ENCODE measurements around the gene IQCM. TPM values are rescaled to one million over a fixed set of nuclear protein-coding genes. Genes with fewer than 3 reads are reported as not detected.
"Not testable (repeated sequence)": the region's sequence is repeated elsewhere in the genome, so short reads cannot be mapped to it uniquely, and the experiment has no call there.

Gene IQCM
- total RNA-seq, 3 donors from 2014 or later = not detected

DNA sequence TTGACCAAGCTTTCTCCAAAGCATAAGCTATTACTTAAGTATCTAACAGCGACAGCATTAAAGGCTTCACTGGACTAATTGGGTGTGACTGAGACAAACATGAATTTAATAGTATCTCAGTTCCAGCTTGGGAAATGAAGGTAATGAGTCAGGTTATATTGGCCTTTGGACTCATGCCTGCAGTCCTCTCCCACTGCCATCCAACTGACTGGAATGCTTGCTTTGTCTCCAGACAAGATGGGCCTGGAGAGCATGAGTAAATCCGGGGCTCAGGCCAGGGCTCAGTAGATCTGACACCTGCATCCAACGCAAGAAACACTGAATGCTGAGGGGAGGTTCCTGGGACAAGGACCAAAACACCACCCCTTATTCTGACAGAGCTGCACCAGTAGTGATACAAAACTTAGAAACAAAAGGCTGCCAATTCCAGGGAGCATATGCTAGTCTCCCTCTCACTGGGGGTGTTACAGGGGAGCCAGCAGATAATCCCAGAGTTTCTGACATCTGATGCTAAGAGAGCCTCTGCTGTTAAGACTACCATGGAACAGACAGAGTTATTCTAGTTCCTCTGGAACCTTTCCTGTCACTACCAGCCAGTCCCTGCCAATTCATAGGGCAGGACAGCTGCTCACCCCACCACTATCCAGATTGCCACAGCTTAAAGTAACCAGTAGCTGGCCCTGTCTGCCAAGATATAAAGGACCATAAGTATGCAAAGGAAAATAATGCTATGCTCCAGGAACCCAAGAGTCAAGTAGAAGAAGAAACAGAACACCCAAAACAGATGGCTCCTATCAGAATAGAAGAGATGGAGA is 293.8 kb downstream of the IQCM start:
- intact Hi-C loops (cut with DNase I; ENCODE audit: low total_unique reads) = no loop called here
- TF ChIP-seq, protein P1, sequence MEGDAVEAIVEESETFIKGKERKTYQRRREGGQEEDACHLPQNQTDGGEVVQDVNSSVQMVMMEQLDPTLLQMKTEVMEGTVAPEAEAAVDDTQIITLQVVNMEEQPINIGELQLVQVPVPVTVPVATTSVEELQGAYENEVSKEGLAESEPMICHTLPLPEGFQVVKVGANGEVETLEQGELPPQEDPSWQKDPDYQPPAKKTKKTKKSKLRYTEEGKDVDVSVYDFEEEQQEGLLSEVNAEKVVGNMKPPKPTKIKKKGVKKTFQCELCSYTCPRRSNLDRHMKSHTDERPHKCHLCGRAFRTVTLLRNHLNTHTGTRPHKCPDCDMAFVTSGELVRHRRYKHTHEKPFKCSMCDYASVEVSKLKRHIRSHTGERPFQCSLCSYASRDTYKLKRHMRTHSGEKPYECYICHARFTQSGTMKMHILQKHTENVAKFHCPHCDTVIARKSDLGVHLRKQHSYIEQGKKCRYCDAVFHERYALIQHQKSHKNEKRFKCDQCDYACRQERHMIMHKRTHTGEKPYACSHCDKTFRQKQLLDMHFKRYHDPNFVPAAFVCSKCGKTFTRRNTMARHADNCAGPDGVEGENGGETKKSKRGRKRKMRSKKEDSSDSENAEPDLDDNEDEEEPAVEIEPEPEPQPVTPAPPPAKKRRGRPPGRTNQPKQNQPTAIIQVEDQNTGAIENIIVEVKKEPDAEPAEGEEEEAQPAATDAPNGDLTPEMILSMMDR (IDR thresholded peaks at IDR 0.05) = no peak
- no peak for TF ChIP-seq POLR2AphosphoS5 (IDR thresholded peaks at IDR 0.05)
- no peak for TF ChIP-seq POLR2A (IDR thresholded peaks at IDR 0.05)
- no peaks in the 10 kb centered on the region for H3K27me3 ChIP-seq
- no peaks in the 10 kb centered on the region for H3K4me1 ChIP-seq
- H3K4me3 ChIP-seq = no peak overlapping the region
- no peaks in the 10 kb centered on the region for H3K9me3 ChIP-seq
- no peak overlapping the region for H3K27ac ChIP-seq
- no peaks in the 10 kb centered on the region for H3K36me3 ChIP-seq
- DNase-seq (ENCODE audit: low spot score in 2 of 2) = no peak

DNA sequence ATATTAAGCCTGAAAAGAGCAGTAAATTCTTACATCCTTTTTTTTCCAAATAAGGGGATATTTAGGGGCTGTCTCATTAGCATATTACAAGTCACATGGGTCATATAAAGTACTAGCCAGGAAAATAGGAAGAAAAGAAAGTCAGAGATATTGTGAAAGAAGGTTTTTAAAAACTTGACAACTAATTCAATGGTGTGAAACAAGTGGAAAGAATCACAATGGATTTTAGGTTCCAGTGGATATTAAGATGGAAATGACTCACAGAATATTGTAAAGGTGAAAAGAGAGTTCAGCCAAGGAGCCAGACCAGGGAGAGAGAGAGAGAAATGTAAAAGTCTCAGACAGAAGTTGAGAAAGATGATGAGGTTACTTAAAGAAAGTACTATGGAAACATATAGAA is 297.2 kb downstream of the IQCM start:
- Histone ChIP-seq H3K9me3 (no peaks in the 10 kb centered on the region), H3K27me3 (no peaks in the 10 kb centered on the region), H3K27ac (no peak overlapping the region), H3K4me1 (no peaks in the 10 kb centered on the region), H3K4me3 (no peak overlapping the region), H3K36me3 (no peaks in the 10 kb centered on the region)
- no peak for DNase-seq (ENCODE audit: low spot score in 2 of 2)
- intact Hi-C loops (cut with DNase I; ENCODE audit: low total_unique reads) = no loop called here
- TF ChIP-seq POLR2AphosphoS5 (IDR thresholded peaks at IDR 0.05) (no peak), POLR2A (IDR thresholded peaks at IDR 0.05) (no peak)
- TF ChIP-seq, protein P1 (IDR thresholded peaks at IDR 0.05) = no peak

DNA sequence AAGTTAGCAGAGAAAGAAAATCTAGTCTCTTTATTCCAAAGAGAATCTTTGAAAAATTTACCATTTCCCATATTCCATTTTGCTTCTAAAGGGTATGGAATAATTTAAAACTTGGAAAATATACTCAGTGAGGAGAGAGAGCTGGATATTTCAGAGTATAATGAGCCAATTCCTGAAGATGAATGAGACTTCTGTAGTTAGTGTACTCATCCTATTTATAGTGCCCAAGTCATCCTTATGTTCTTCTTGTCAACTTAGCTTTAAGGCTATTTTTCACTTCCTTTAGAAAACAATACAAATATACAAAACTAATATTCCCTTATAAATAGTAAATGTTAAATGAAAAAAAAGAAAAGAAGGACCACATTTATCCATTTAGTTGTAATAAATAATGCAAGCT is 302.6 kb downstream of the IQCM start:
- no peaks in the 10 kb centered on the region for H3K27me3 ChIP-seq
- TF ChIP-seq POLR2AphosphoS5 (IDR thresholded peaks at IDR 0.05) (no peak), POLR2A (IDR thresholded peaks at IDR 0.05) (no peak)
- TF ChIP-seq, protein P1 (IDR thresholded peaks at IDR 0.05) = no peak
- no peaks in the 10 kb centered on the region for H3K4me1 ChIP-seq
- intact Hi-C loops (cut with DNase I; ENCODE audit: low total_unique reads) = no loop called here
- peaks cover 2 to 4% of the 10 kb centered on the region in 2 donors for H3K9me3 ChIP-seq
- H3K36me3 ChIP-seq = no peaks in the 10 kb centered on the region
- H3K27ac ChIP-seq = no peak overlapping the region
- no peak for DNase-seq (ENCODE audit: low spot score in 2 of 2)
- H3K4me3 ChIP-seq = no peak overlapping the region

DNA sequence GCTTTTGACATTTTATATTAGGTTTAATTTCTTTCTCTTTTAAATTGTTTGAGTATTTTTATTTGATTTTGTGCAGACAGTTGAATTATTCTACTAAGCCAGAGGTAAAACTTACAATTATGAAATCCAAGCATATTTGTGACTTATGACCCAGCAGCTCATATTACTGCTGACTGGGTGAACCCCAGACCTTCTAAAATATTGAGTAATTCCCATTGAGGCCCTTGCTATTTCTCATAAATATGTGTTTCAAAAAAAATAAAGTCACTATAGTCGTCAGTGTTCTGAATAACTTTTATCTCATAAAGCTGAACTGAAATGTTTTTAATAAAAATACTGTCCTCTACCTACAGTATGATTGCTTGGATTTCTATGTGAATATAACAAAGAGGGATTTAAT is 303.1 kb downstream of the IQCM start:
- DNase-seq (ENCODE audit: low spot score in 2 of 2) = no peak
- Histone ChIP-seq H3K4me1 (no peaks in the 10 kb centered on the region), H3K27ac (no peak overlapping the region), H3K27me3 (no peaks in the 10 kb centered on the region), H3K9me3 (peaks cover 8 to 10% of the 10 kb centered on the region in 2 donors), H3K4me3 (no peak overlapping the region), H3K36me3 (no peaks in the 10 kb centered on the region)
- TF ChIP-seq POLR2AphosphoS5 (IDR thresholded peaks at IDR 0.05) = no peak
- TF ChIP-seq POLR2A (IDR thresholded peaks at IDR 0.05) = no peak
- TF ChIP-seq, protein P1 (IDR thresholded peaks at IDR 0.05) = no peak
- intact Hi-C loops (cut with DNase I; ENCODE audit: low total_unique reads) = no loop called here

DNA sequence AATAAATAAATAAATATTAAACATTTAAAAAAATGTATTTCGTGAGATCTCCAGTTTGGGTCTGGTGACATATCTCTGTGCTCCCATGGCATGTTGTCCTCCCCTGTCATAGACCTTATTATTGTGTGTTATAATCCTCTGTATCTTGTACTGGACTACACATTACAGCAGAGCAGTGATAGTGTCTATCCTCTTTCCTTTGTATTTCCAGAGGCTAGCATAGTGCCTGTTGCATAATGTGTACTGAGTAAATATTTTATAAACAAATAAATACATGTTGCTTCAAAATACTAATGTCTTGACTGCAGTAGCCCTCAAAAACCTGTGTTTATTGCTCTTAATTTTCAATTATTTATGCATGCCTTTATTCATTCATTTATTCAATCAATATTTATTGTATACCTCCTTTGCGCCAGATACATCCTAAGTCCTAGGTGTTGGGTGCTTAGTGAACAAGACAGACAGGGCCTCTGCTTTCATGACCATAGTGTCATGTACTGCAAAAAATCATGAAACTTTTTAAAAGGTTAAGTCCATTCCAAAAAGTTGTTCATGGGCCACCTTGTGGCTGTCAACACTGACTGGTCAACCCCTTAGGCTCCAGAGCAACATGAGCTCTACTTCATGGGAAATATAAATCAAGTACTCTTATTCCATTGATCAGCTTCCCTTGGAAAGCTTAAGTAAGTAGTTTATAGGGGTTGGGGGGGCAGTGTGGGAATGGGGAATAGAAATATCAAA is 303.9 kb downstream of the IQCM start:
- H3K4me1 ChIP-seq = no peaks in the 10 kb centered on the region
- H3K4me3 ChIP-seq = no peak overlapping the region
- H3K36me3 ChIP-seq = no peaks in the 10 kb centered on the region
- intact Hi-C loops (cut with DNase I; ENCODE audit: low total_unique reads) = no loop called here
- DNase-seq (ENCODE audit: low spot score in 2 of 2) = no peak
- no peaks in the 10 kb centered on the region for H3K27me3 ChIP-seq
- peaks cover 8 to 11% of the 10 kb centered on the region in 2 donors for H3K9me3 ChIP-seq
- H3K27ac ChIP-seq = no peak overlapping the region
- TF ChIP-seq POLR2AphosphoS5 (IDR thresholded peaks at IDR 0.05) = no peak
- TF ChIP-seq, protein P1 (IDR thresholded peaks at IDR 0.05) = no peak
- no peak for TF ChIP-seq POLR2A (IDR thresholded peaks at IDR 0.05)

DNA sequence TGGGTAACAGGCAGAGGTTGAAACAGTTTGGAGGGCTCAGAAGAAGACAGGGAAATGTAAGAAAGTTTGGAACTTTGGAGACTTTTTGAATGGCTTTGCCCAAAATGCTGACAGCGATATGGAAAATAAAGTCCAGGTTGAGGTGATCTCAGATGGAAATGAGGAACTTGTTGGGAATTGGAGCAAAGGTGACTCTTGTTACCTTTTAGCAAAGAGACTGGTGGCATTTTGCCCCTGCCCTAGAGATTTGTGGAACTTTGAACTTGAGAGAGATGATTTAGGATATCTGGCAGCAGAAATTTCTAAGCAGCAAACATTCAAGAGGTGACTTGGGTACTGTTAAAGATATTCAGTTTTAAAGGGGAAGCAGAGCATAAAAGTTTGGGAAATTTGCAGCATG is 308.3 kb downstream of the IQCM start:
- H3K27ac ChIP-seq; H3K4me3 ChIP-seq; H3K36me3 ChIP-seq; DNase-seq (ENCODE audit: low spot score in 2 of 2); H3K4me1 ChIP-seq; H3K27me3 ChIP-seq; intact Hi-C loops (cut with DNase I; ENCODE audit: low total_unique reads): not testable (repeated sequence)
- H3K9me3 ChIP-seq = peaks cover 8 to 11% of the 10 kb centered on the region in 2 donors

Data from breast epithelium (tissue), 4 donors.